Mucosa of descending colon (tissue), 3 donors: ENCODE measurements around the gene FAM25G. TPM values are rescaled to one million over a fixed set of nuclear protein-coding genes. Genes with fewer than 3 reads are reported as not detected.

Experiments
- ATAC-seq: fragments of 200-7000 bp; cut with Tn5 transposase; one replicate; pipeline ENCODE4 v1.9.1; 2020; ENCODE audit warnings: mild to moderate bottlenecking, moderate library complexity
- DNase-seq, 3 donors: peaks; one replicate each; pipeline ENCODE4 v3.0.0-alpha.2; 2020
- H3K36me3 ChIP-seq: fragments of 200-600 bp; one replicate; pipeline ENCODE4 v1.8.0; 2021; ENCODE audit warnings: low read depth, mild to moderate bottlenecking
- H3K4me1 ChIP-seq: fragments of 200-600 bp; one replicate; pipeline ENCODE4 v1.8.0; 2021; ENCODE audit warnings: low read depth, mild to moderate bottlenecking
- H3K4me3 ChIP-seq: fragments of 200-600 bp; one replicate; pipeline ENCODE4 v1.8.0; 2021; ENCODE audit warnings: mild to moderate bottlenecking
- H3K9me3 ChIP-seq: fragments of 200-600 bp; one replicate; pipeline ENCODE4 v1.8.0; 2021; ENCODE audit warnings: mild to moderate bottlenecking
- intact Hi-C, 2 donors: fragments of 100-400 bp; cut with DNase I in 1 of 2; cut with micrococcal nuclease in 1 of 2; formaldehyde crosslinking; loops; one replicate each; pipeline versions ENCODE4 v1.11.0 to v1.11.1; 2022; cut with DNase I, micrococcal nuclease
- total RNA-seq, 3 donors: library from RNA; stranded (reverse); fragmentation: NEBNext Ultra II Directional in 2 of 3; extraction: Animal tissue kit (Norgen Biotek cat#: 25700) in 2 of 3; gene quantifications; one replicate each; pipeline versions ENCODE4 v1.2.1 to v1.2.4, GENCODE V29; 2021 to 2023
- TF ChIP-seq, protein P1 (sequence below): fragments of 200-600 bp; IDR thresholded peaks from one replicate; pipeline ENCODE4 v1.8.0; 2022; ENCODE audit warnings: antibody characterized with exemption, mild to moderate bottlenecking
- donor health status: DM: no; HTN: no; CAD: no; lungs with moderate emphysema.
- donor health status: DM: no; HTN: no; CAD: no.
- donor health status: DM: no; HTN: yes; CAD: no.

Gene FAM25G
- total RNA-seq, 3 donors from 2014 or later = 4.3 TPM; not detected in 2

- DNase-seq (no peak), ATAC-seq (no peak)
- Histone ChIP-seq H3K36me3 (no peaks in the 10 kb centered on the region), H3K9me3 (peaks cover 7% of the 10 kb centered on the region), H3K4me1 (no peaks in the 10 kb centered on the region), H3K4me3 (no peak overlapping the region)
- TF ChIP-seq, protein P1, sequence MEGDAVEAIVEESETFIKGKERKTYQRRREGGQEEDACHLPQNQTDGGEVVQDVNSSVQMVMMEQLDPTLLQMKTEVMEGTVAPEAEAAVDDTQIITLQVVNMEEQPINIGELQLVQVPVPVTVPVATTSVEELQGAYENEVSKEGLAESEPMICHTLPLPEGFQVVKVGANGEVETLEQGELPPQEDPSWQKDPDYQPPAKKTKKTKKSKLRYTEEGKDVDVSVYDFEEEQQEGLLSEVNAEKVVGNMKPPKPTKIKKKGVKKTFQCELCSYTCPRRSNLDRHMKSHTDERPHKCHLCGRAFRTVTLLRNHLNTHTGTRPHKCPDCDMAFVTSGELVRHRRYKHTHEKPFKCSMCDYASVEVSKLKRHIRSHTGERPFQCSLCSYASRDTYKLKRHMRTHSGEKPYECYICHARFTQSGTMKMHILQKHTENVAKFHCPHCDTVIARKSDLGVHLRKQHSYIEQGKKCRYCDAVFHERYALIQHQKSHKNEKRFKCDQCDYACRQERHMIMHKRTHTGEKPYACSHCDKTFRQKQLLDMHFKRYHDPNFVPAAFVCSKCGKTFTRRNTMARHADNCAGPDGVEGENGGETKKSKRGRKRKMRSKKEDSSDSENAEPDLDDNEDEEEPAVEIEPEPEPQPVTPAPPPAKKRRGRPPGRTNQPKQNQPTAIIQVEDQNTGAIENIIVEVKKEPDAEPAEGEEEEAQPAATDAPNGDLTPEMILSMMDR = no peak
- intact Hi-C loops = no loop called here
These were observed 51.3 kb downstream of the FAM25G start for GRCh38 chr10:47440207-47440606.

DNA sequence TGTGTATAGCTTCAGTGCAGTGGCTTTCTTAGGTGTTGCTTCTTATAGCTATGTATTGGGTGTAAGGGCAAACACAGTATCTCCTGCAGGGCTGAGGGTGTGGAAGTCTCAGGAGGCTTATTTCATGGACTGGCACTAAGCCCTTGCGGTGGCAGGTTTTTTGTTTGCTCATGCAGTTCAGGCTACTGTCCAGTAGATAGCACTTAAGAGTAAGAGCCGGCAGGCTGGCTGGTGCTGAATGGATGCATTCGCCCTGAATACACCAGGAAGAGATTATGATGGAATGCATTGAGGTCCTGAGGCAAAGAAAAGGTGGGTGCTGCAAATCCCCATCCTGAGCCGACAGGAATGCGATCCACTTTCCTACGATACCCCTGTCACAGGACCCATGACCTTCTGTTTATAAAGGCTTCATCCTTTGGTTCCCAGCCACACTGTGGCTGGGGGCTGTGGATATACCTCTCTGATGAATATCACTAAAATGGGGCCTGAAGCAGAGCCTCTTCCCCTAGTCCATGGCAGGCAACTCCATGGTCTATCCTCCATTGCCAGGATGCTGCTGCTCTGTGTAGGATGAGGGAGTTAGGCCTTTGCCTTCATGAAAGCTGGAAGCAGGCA lies 52.5 kb downstream of the FAM25G start:
- intact Hi-C loops = no loop called here

More for the DNA sequence above, 52.5 kb downstream of the FAM25G start:
- peak; percentile 32 to 77 (median 58) for DNase-seq
- ATAC-seq = peak; percentile 97
- H3K4me3 ChIP-seq = no peak overlapping the region
- H3K36me3 ChIP-seq = no peaks in the 10 kb centered on the region
- H3K9me3 ChIP-seq = no peaks in the 10 kb centered on the region
- TF ChIP-seq, protein P1 = peak; percentile 43
- H3K4me1 ChIP-seq = no peaks in the 10 kb centered on the region

Other genes starting within 250 kb of the FAM25G start
- 1 to 10 TPM in 1 of 3 donors, under 1 TPM in 2; 0.14 to 3.2 (median 0.41) TPM for gene GDF10, start 191.5 kb downstream of the FAM25G start, total RNA-seq
- gene GDF2, start 169.2 kb downstream of the FAM25G start, total RNA-seq = not detected
- gene RBP3, start 143.3 kb downstream of the FAM25G start, total RNA-seq = not detected
- 1 to 10 TPM in 2 of 3 donors, under 1 TPM in 1; 0.47 to 1.6 (median 1.4) TPM for gene ZNF488, start 107.4 kb downstream of the FAM25G start, total RNA-seq
- under 1 TPM in 1 of 3 donors, not detected in 2; 0.19 TPM for gene ANXA8, start 7.6 kb downstream of the FAM25G start, total RNA-seq
- 10 to 100 TPM in 2 of 3 donors, 1 to 10 TPM in 1; 6.9 to 17.4 (median 10.9) TPM for gene AGAP9, start 31.9 kb upstream of the FAM25G start, total RNA-seq